Muscle of leg (tissue), 11 donors: Measurements from ENCODE around the gene CTXN1. TPM values are rescaled to one million over a fixed set of nuclear protein-coding genes. Genes with fewer than 3 reads are reported as not detected.

Experiments
- DNase-seq: peaks from one replicate; pipeline ENCODE4 v3.0.0; 2013
- H3K27ac ChIP-seq: one replicate; pipeline ENCODE4 v1.5.1; 2013; ENCODE audit warnings: mild to moderate bottlenecking, low read length, control low read depth
- H3K27me3 ChIP-seq: one replicate; pipeline ENCODE4 v1.6.1; 2013; ENCODE audit warnings: low read length; ENCODE audit not compliant: control insufficient read depth, insufficient read depth
- H3K36me3 ChIP-seq: one replicate; pipeline ENCODE4 v1.6.1; 2013; ENCODE audit warnings: low read length; ENCODE audit not compliant: control insufficient read depth, insufficient read depth
- H3K4me1 ChIP-seq: one replicate; pipeline ENCODE4 v1.6.1; 2013; ENCODE audit warnings: low read length; ENCODE audit not compliant: control insufficient read depth, insufficient read depth
- H3K4me3 ChIP-seq: one replicate; pipeline ENCODE4 v1.5.1; 2013; ENCODE audit warnings: low read length, control low read depth
- H3K9me3 ChIP-seq: replicated peaks from 2 replicates; pipeline ENCODE4 v1.6.1; 2013; ENCODE audit warnings: low read depth, low read length; ENCODE audit not compliant: control insufficient read depth
- WGBS: methylation state at CpG from one replicate; pipeline ENCODE4 v1.1.5; 2013; ENCODE audit warnings: missing lambda C conversion rate; ENCODE audit not compliant: insufficient coverage; 5-methylcytosine and 5-hydroxymethylcytosine counted together
- polyA plus RNA-seq, 8 donors: library from polyadenylated mRNA; unstranded; fragments of 120-200 nt; gene quantifications; one replicate each; pipeline versions ENCODE4 v1.2.1 to v1.2.3, GENCODE V29; 2013; ENCODE audit warnings: inconsistent platforms in 1 of 8, low replicate concordance in 1 of 8; ENCODE audit not compliant: insufficient read length in 8 of 8, insufficient read depth in 1 of 8
- total RNA-seq: library from RNA; stranded (reverse); fragments of 120-200 nt; gene quantifications from one replicate; pipeline ENCODE4 v1.2.4, GENCODE V29; 2013

Gene CTXN1
- total and polyA plus RNA-seq, 9 donors = 0.58 to 5.3 (median 2.7) TPM

- H3K27ac ChIP-seq = no peak overlapping the region
- DNase-seq = peak; percentile 11
- H3K36me3 ChIP-seq = peaks cover 33% of the 10 kb centered on the region
- H3K9me3 ChIP-seq = no peaks in the 10 kb centered on the region
- peaks cover 25% of the 10 kb centered on the region for H3K4me1 ChIP-seq
- peaks cover 57% of the 10 kb centered on the region for H3K27me3 ChIP-seq
- WGBS = 77% methylated on average over 6 of the region's 12 CpGs
- no peak overlapping the region for H3K4me3 ChIP-seq
Observed at GRCh38 chr19:7914099-7914498, 11.8 kb downstream of the CTXN1 start.

GRCh38 chr19:7913652-7914051 is 12.3 kb downstream of the CTXN1 start:
- peaks cover 52% of the 10 kb centered on the region for H3K27me3 ChIP-seq
- peaks cover 21% of the 10 kb centered on the region for H3K4me1 ChIP-seq
- 83% methylated on average over 5 of the region's 10 CpGs for WGBS
- H3K4me3 ChIP-seq = no peak overlapping the region
- DNase-seq = peak; percentile 5
- no peak overlapping the region for H3K27ac ChIP-seq
- H3K36me3 ChIP-seq = peaks cover 36% of the 10 kb centered on the region
- H3K9me3 ChIP-seq = no peaks in the 10 kb centered on the region

GRCh38 chr19:7912697-7913564 is 13.0 kb downstream of the CTXN1 start:
- 92% methylated on average over 22 of the region's 39 CpGs for WGBS
- Histone ChIP-seq H3K4me1 (peaks cover 20% of the 10 kb centered on the region), H3K4me3 (no peak overlapping the region), H3K9me3 (no peaks in the 10 kb centered on the region), H3K36me3 (peaks cover 42% of the 10 kb centered on the region), H3K27ac (no peak overlapping the region), H3K27me3 (peaks cover 45% of the 10 kb centered on the region)
- DNase-seq = peak; percentile 8

GRCh38 chr19:7912144-7912696 is 13.7 kb downstream of the CTXN1 start:
- Histone ChIP-seq H3K27ac (no peak overlapping the region), H3K27me3 (peaks cover 38% of the 10 kb centered on the region), H3K4me1 (peaks cover 18% of the 10 kb centered on the region), H3K4me3 (no peak overlapping the region), H3K9me3 (no peaks in the 10 kb centered on the region), H3K36me3 (peaks cover 42% of the 10 kb centered on the region)
- 82% methylated on average over 27 of the region's 31 CpGs for WGBS
- no peak for DNase-seq

- Histone ChIP-seq H3K36me3 (peaks cover 42% of the 10 kb centered on the region), H3K27ac (no peak overlapping the region), H3K4me3 (no peak overlapping the region), H3K4me1 (peaks cover 14% of the 10 kb centered on the region), H3K27me3 (peaks cover 32% of the 10 kb centered on the region), H3K9me3 (no peaks in the 10 kb centered on the region)
- WGBS = 93% methylated on average over 13 of the region's 18 CpGs
- no peak for DNase-seq
Observed at GRCh38 chr19:7911508-7912143, 14.3 kb downstream of the CTXN1 start.

GRCh38 chr19:7910321-7911161 is 15.4 kb downstream of the CTXN1 start:
- peaks cover 50% of the 10 kb centered on the region for H3K36me3 ChIP-seq

GRCh38 chr19:7909471-7910067 is 16.4 kb downstream of the CTXN1 start:
- H3K27me3 ChIP-seq = peaks cover 11% of the 10 kb centered on the region
- H3K4me1 ChIP-seq = peaks cover 17% of the 10 kb centered on the region
- DNase-seq = peak; percentile 7
- no peak overlapping the region for H3K27ac ChIP-seq
- H3K9me3 ChIP-seq = no peaks in the 10 kb centered on the region
- H3K36me3 ChIP-seq = peaks cover 54% of the 10 kb centered on the region
- no peak overlapping the region for H3K4me3 ChIP-seq
- WGBS = 91% methylated on average over 8 of the region's 21 CpGs

More at GRCh38 chr19:7910321-7911161, 15.4 kb downstream of the CTXN1 start:
- 90% methylated on average over 41 of the region's 54 CpGs for WGBS
- Histone ChIP-seq H3K4me1 (peaks cover 7% of the 10 kb centered on the region), H3K9me3 (no peaks in the 10 kb centered on the region), H3K27me3 (peaks cover 21% of the 10 kb centered on the region), H3K27ac (no peak overlapping the region), H3K4me3 (no peak overlapping the region)
- DNase-seq = no peak

- peaks cover 54% of the 10 kb centered on the region for H3K36me3 ChIP-seq
Observed at GRCh38 chr19:7908742-7909461, 17.0 kb downstream of the CTXN1 start.

GRCh38 chr19:7908078-7908699 is 17.7 kb downstream of the CTXN1 start:
- H3K4me3 ChIP-seq = no peak overlapping the region
- H3K9me3 ChIP-seq = no peaks in the 10 kb centered on the region
- WGBS = 53% methylated on average over 12 of the region's 14 CpGs
- H3K36me3 ChIP-seq = peaks cover 50% of the 10 kb centered on the region
- peaks cover 20% of the 10 kb centered on the region for H3K4me1 ChIP-seq
- no peak overlapping the region for H3K27ac ChIP-seq
- peak; percentile 10 for DNase-seq
- H3K27me3 ChIP-seq = peaks cover 3% of the 10 kb centered on the region

More at GRCh38 chr19:7908742-7909461, 17.0 kb downstream of the CTXN1 start:
- Histone ChIP-seq H3K4me1 (peaks cover 20% of the 10 kb centered on the region), H3K4me3 (no peak overlapping the region), H3K27me3 (peaks cover 5% of the 10 kb centered on the region), H3K9me3 (no peaks in the 10 kb centered on the region), H3K27ac (no peak overlapping the region)
- WGBS = 79% methylated on average over 11 of the region's 19 CpGs
- DNase-seq = peak; percentile 6
